KMS-11 (cell line): Measurements from ENCODE around the gene TAF1B.

Experiments
- H2AFZ ChIP-seq: fragments of 200-600 bp; sonication (generic); 2 replicates; pipeline ENCODE4 v1.6.1; 2016; ENCODE audit warnings: antibody characterized with exemption, mixed run types, low read depth
- H3K27ac ChIP-seq: fragments of 200-600 bp; sonication (generic); 2 replicates; pipeline ENCODE4 v1.6.1; 2016; ENCODE audit warnings: mild to moderate bottlenecking, mixed run types
- H3K27me3 ChIP-seq: fragments of 200-600 bp; sonication (generic); 2 replicates; pipeline ENCODE4 v1.6.1; 2017; ENCODE audit warnings: mild to moderate bottlenecking, low read depth, mixed run types, moderate library complexity; ENCODE audit not compliant: insufficient read depth
- H3K36me3 ChIP-seq: fragments of 200-600 bp; sonication (generic); 2 replicates; pipeline ENCODE4 v1.6.1; 2017; ENCODE audit warnings: mild to moderate bottlenecking, mixed run types; ENCODE audit not compliant: insufficient read depth
- H3K4me1 ChIP-seq: fragments of 200-600 bp; sonication (generic); 2 replicates; pipeline ENCODE4 v1.6.1; 2016; ENCODE audit warnings: mild to moderate bottlenecking, low read depth, mixed run types; ENCODE audit not compliant: poor library complexity, severe bottlenecking
- H3K4me2 ChIP-seq: fragments of 200-600 bp; sonication (generic); 2 replicates; pipeline ENCODE4 v1.7.0; 2016; ENCODE audit warnings: mild to moderate bottlenecking, mixed run types
- H3K4me3 ChIP-seq: fragments of 200-600 bp; sonication (generic); IDR thresholded peaks from 2 replicates; pipeline ENCODE4 v1.6.1; 2017; ENCODE audit warnings: low read depth, low read length, mixed read lengths; ENCODE audit not compliant: insufficient read depth
- H3K79me2 ChIP-seq: fragments of 200-600 bp; sonication (generic); 2 replicates; pipeline ENCODE4 v1.6.1; 2016; ENCODE audit warnings: low read depth, mixed run types; ENCODE audit not compliant: insufficient read depth
- H3K9ac ChIP-seq: fragments of 200-600 bp; sonication (generic); 2 replicates; pipeline ENCODE4 v1.6.1; 2016; ENCODE audit warnings: mild to moderate bottlenecking, mixed run types
- H4K20me1 ChIP-seq: fragments of 200-600 bp; sonication (generic); 2 replicates; pipeline ENCODE4 v1.6.1; 2016; ENCODE audit warnings: mild to moderate bottlenecking, mixed run types; ENCODE audit not compliant: insufficient read depth
- CTCF ChIP-seq: fragments of 200-600 bp; sonication (generic); conservative IDR thresholded peaks from 2 replicates; pipeline ENCODE4 v1.6.1; 2017; ENCODE audit warnings: low read depth, mild to moderate bottlenecking, antibody characterized with exemption, low read length, moderate library complexity, mixed read lengths

The TAF1B gene

GRCh38 chr2:9846554-9846953, 3.3 kb downstream of the TAF1B start:
- no peaks in the 10 kb centered on the region for H4K20me1 ChIP-seq
- no peak overlapping the region for H3K4me3 ChIP-seq
- no peak overlapping the region for H2AFZ ChIP-seq
- H3K27me3 ChIP-seq, result no peaks in the 10 kb centered on the region
- peaks cover 31% of the 10 kb centered on the region for H3K4me1 ChIP-seq
- H3K36me3 ChIP-seq, result no peaks in the 10 kb centered on the region; the same call in 1 of the 2 replicates
- H3K79me2 ChIP-seq, result no peaks in the 10 kb centered on the region; the same call in 1 of the 2 replicates
- no peak overlapping the region for H3K4me2 ChIP-seq
- H3K27ac ChIP-seq, result no peak overlapping the region
- no peak for TF ChIP-seq CTCF
- H3K9ac ChIP-seq, result no peak overlapping the region

GRCh38 chr2:9847140-9847539, 3.9 kb downstream of the TAF1B start:
- no peak overlapping the region for H3K9ac ChIP-seq
- H4K20me1 ChIP-seq, result no peaks in the 10 kb centered on the region
- TF ChIP-seq CTCF, result no peak
- H3K27ac ChIP-seq, result no peak overlapping the region
- no peak overlapping the region for H3K4me2 ChIP-seq
- H3K36me3 ChIP-seq, result no peaks in the 10 kb centered on the region; the same call in 1 of the 2 replicates
- H2AFZ ChIP-seq, result no peak overlapping the region
- H3K79me2 ChIP-seq, result no peaks in the 10 kb centered on the region; the same call in 1 of the 2 replicates
- H3K4me1 ChIP-seq, result peaks cover 31% of the 10 kb centered on the region
- H3K27me3 ChIP-seq, result no peaks in the 10 kb centered on the region
- no peak overlapping the region for H3K4me3 ChIP-seq

GRCh38 chr2:9852881-9853280, 9.6 kb downstream of the TAF1B start:
- TF ChIP-seq CTCF, result no peak
- Histone ChIP-seq H3K36me3 (peaks cover 13% of the 10 kb centered on the region; the same call in 1 of the 2 replicates), H3K79me2 (no peaks in the 10 kb centered on the region), H3K27ac (no peak overlapping the region), H3K4me2 (no peak overlapping the region), H3K9ac (no peak overlapping the region), H3K4me3 (no peak overlapping the region), H4K20me1 (no peaks in the 10 kb centered on the region), H3K27me3 (no peaks in the 10 kb centered on the region), H3K4me1 (no peaks in the 10 kb centered on the region), H2AFZ (no peak overlapping the region)

GRCh38 chr2:9857814-9858729, 14.8 kb downstream of the TAF1B start:
- no peak for TF ChIP-seq CTCF
- Histone ChIP-seq H3K9ac (no peak overlapping the region), H4K20me1 (no peaks in the 10 kb centered on the region), H3K27me3 (no peaks in the 10 kb centered on the region), H3K79me2 (no peaks in the 10 kb centered on the region), H3K4me2 (no peak overlapping the region), H3K4me3 (no peak overlapping the region), H3K36me3 (peaks cover 12% of the 10 kb centered on the region; the same call in 1 of the 2 replicates), H3K27ac (no peak overlapping the region), H2AFZ (no peak overlapping the region), H3K4me1 (no peaks in the 10 kb centered on the region)
